ENCODE measurements around the gene ADGRD1. TPM values are rescaled to one million over a fixed set of nuclear protein-coding genes. Genes with fewer than 3 reads are reported as not detected.

The ADGRD1 gene
- polyA plus RNA-seq, 3 donors: 4.7 to 17.9 (median 4.9) TPM

GRCh38 chr12:131147293-131147692 is 193.6 kb downstream of the ADGRD1 start:
- Mint-ChIP-seq H3K4me3 (no peak overlapping the region), H3K27me3 (ENCODE audit: low read depth in 3 of 3) (peaks cover 0 to 8% (median 4%) of the 10 kb centered on the region in 3 donors), H3K27ac (no peak overlapping the region), H3K9me3 (peaks cover 0 to 4% (median 0%) of the 10 kb centered on the region in 7 donors), H3K4me1 (peaks cover 27% of the 10 kb centered on the region), H3K36me3 (no peaks in the 10 kb centered on the region)
- Histone ChIP-seq H3K4me2 (replicated peaks; ENCODE audit: extremely low read depth, low read length, poor library complexity, severe bottlenecking) (no peak overlapping the region), H3K36me3 (replicated peaks in 1 of 2; ENCODE audit: control insufficient read depth in 1 of 2, insufficient read depth in 2 of 2, low read length in 2 of 2) (no peaks in the 10 kb centered on the region), H3K79me2 (ENCODE audit: insufficient read depth, low read length) (no peaks in the 10 kb centered on the region), H3K9me3 (replicated peaks in 1 of 2; ENCODE audit: control insufficient read depth in 1 of 2, insufficient read depth in 1 of 2, low read length in 2 of 2) (no peaks in the 10 kb centered on the region), H3K4me3 (replicated peaks in 1 of 3; ENCODE audit: low read depth in 2 of 3, low read length in 3 of 3) (no peak overlapping the region), H3K4me1 (ENCODE audit: control insufficient read depth in 1 of 2, insufficient read depth in 2 of 2, low read length in 2 of 2) (peaks cover 16 to 22% of the 10 kb centered on the region in 2 donors), H3K9ac (ENCODE audit: insufficient read depth, low read length, poor library complexity, severe bottlenecking) (no peak overlapping the region), H4K20me1 (ENCODE audit: insufficient read depth, low read length) (no peaks in the 10 kb centered on the region), H3K27ac (ENCODE audit: low read depth in 1 of 2, low read length in 2 of 2) (no peak overlapping the region), H3K27me3 (ENCODE audit: control insufficient read depth in 2 of 2, insufficient read depth in 2 of 2, low read length in 2 of 2) (no peaks in the 10 kb centered on the region), H2AFZ (ENCODE audit: insufficient read depth, low read depth, low read length, poor library complexity, severe bottlenecking) (no peak overlapping the region)
- no peak for TF ChIP-seq CTCF (IDR thresholded peaks at IDR 0.05)
- no CpG with 5 or more reads among the region's 1 CpG for WGBS (ENCODE audit: insufficient coverage)
- DNase-seq: no peak
- intact Hi-C loops (cut with micrococcal nuclease): no loop called here

DNA sequence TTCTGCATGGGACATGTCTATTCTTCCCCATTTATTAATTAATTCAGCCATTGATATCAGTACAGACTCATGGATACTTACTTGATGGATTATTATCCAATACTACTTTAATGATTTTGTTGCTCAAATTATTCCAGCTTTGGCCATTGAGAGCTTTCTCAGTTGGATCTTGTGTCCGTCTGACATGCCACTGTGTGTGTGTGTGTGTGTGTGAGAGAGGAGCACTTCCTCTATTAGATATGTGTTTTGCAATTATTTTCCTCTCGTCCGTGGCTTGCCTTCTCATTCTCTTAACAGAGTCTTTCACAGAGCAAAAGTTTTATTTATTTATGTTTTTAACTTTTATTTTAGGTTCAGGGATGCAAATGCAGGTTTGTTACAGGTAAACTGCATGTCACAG is 194.2 kb downstream of the ADGRD1 start:
- Histone ChIP-seq H3K9ac (ENCODE audit: insufficient read depth, low read length, poor library complexity, severe bottlenecking) (no peak overlapping the region), H3K9me3 (replicated peaks in 1 of 2; ENCODE audit: control insufficient read depth in 1 of 2, insufficient read depth in 1 of 2, low read length in 2 of 2) (no peaks in the 10 kb centered on the region), H4K20me1 (ENCODE audit: insufficient read depth, low read length) (no peaks in the 10 kb centered on the region), H3K79me2 (ENCODE audit: insufficient read depth, low read length) (no peaks in the 10 kb centered on the region), H3K36me3 (replicated peaks in 1 of 2; ENCODE audit: control insufficient read depth in 1 of 2, insufficient read depth in 2 of 2, low read length in 2 of 2) (no peaks in the 10 kb centered on the region), H3K27ac (ENCODE audit: low read depth in 1 of 2, low read length in 2 of 2) (no peak overlapping the region), H3K4me1 (ENCODE audit: control insufficient read depth in 1 of 2, insufficient read depth in 2 of 2, low read length in 2 of 2) (peaks cover 14 to 19% of the 10 kb centered on the region in 2 donors), H3K4me3 (replicated peaks in 1 of 3; ENCODE audit: low read depth in 2 of 3, low read length in 3 of 3) (no peak overlapping the region), H3K4me2 (replicated peaks; ENCODE audit: extremely low read depth, low read length, poor library complexity, severe bottlenecking) (no peak overlapping the region), H2AFZ (ENCODE audit: insufficient read depth, low read depth, low read length, poor library complexity, severe bottlenecking) (no peak overlapping the region), H3K27me3 (ENCODE audit: control insufficient read depth in 2 of 2, insufficient read depth in 2 of 2, low read length in 2 of 2) (no peaks in the 10 kb centered on the region)
- Mint-ChIP-seq H3K4me3 (no peak overlapping the region), H3K9me3 (peaks cover 0 to 4% (median 0%) of the 10 kb centered on the region in 7 donors), H3K36me3 (no peaks in the 10 kb centered on the region), H3K27ac (no peak overlapping the region), H3K4me1 (peaks cover 21% of the 10 kb centered on the region), H3K27me3 (ENCODE audit: low read depth in 3 of 3) (peaks cover 0 to 8% (median 4%) of the 10 kb centered on the region in 3 donors)
- TF ChIP-seq CTCF (IDR thresholded peaks at IDR 0.05): no peak
- intact Hi-C loops (cut with micrococcal nuclease): no loop called here
- WGBS (ENCODE audit: insufficient coverage): no CpG with 5 or more reads among the region's 3 CpGs
- peak; percentile 53 to 69 (median 58) for DNase-seq
